ENCODE results near the gene RPS15A.
"Not testable (repeated sequence)": the region's sequence is repeated elsewhere in the genome, so short reads cannot be mapped to it uniquely, and the experiment has no call there.

RPS15A gene

GRCh38 chr16:18796377-18796776 is 6.2 kb upstream of the RPS15A start:
- DNase-seq, result no peak

DNA sequence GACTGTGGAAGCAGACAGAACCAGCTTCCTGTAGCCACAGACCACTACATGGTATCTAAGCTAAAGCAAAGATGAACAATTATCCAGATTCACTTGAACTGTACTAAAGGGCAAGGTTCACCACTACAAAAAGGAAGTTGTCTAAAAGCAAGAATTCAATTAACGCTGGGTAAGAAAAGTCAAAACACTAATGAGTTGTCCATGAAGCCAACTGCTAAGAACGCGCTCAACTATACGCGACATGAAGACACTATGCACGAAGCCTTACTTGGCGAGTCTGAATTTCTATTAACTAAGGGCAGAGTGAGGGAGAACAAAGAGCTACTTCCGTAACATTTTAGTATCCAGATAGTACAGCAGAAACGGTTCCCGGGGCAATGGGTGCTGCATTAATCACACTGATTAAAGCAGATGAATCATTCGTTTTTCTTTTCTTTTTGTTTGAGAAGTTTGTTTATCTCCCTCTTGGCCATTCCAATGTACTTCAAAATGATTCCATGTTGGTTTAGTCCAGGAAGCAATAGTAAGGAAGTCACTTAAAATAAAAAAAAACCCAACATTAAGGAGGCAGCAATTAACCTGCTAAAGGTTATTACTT is 2.8 kb upstream of the RPS15A start:
- DNase-seq, result no peak

DNA sequence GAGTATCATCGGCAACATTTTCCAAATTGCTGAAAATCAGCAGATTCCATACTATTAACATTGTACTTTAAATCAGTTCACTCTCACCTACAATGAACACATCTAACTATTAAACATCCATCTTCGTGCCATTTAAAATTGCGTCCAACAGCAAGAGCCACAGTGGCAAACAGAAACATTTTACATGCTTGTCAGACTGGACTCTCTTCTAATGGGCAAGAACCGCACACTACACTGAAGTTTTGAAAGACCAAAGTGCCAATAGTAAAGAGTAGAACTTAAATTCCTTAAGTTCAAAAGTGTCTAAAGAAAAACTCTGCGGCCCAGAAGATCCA is 652 bp downstream of the RPS15A start:
- no peak for DNase-seq

DNA sequence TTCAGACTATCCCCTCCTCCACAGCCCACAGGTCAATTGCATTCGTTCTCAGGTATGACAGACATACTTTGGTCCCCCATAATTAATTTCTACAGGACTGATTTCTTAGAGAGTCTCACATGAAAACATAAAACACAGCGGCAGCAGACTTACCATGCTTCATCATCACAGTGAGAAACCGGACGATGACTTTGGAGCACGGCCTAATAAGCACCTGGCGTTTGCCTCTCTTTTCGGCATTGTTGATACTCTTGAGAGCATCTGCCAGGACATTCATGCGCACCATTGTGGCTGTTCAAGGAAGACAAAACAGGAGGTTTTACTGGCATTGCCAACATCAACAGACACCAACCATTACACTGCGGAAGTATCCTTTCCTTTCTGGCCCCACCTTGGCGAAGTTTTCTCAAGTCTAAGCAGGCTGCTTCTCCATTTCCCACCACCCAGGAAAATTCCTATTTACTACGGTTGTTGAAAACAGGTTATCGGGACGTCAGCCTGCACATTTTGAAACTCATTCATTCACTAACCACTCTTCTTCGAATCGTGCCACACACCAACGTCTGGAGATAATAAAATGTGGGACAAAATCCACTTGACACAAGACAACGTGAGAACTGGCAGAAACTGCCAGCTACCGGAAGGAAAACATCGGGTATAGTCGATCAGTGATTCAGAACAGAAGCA is 1.2 kb downstream of the RPS15A start:
- DNase-seq, result no peak

DNA sequence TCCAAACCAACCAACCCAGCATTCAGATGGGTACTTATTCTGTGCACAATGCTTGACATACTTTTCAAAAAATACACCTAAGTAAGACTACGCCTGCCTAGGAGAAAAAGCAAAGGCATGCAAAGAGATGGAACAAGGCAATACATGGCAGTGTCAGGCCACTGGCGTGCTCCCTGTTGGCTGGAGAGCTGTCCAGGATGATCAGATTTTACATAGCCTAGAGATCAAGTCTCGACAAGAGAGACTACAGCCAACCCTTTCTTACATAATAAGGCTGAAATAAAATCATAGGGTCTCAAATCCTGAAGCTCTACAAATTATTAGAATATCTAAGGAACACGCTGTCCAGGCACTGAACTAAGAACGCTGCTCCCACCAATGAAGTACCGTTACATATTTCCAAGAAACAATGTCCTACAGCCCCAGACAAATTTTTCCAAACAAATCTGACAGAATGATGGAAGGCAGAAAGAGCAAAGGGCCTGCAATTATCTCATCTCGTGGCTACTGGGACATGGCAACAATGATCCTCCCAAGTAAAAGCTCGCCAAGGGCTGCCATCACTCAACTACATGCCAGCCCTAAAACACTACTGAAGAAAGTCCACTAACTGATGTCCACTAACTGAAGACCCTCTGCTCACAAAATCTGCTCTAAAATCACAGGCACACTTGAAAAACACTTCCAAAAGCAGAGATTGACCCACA is 5.1 kb downstream of the RPS15A start:
- DNase-seq, result no peak

DNA sequence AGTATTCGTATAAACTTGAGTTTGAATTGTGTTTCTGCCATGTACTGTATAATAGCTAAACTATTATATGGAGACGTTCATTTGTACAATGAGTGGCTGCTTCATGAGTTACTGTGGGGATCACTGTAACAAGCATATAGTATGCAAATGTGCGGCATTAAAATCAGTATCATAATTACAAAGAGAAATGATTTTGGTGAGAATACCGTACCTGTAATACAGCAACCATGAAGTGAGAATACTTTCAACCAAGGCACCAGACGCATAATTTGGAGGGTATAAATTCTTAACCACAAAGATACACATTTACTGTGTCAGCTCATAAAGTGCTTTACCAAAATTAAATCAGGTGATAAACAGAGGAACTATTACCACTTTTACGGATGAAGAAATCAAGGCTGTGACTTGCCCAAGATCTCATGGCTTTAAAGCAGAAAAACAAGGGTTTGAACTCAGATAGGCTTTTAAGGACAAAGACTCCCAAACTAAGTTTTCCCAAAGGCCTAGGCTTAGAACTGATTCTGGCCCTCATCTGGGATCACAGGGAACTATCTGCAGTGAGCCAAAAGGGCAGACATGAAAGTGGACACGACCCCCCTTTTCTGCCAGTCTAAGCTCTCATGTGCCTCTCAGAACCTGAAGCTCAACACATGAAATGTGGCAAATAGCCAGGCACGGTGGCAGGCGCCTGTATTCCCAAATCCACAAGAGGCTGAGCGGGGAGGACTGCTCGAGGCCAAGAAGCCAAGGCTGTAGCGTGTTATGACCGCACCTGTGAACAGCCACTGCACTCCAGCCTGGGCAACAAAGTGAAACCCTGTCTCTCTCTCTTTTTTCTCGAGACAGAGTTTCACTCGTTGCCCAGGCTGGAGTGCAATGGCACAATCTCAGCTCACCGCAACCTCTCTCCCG is 6.4 kb downstream of the RPS15A start:
- no peak for DNase-seq

DNA sequence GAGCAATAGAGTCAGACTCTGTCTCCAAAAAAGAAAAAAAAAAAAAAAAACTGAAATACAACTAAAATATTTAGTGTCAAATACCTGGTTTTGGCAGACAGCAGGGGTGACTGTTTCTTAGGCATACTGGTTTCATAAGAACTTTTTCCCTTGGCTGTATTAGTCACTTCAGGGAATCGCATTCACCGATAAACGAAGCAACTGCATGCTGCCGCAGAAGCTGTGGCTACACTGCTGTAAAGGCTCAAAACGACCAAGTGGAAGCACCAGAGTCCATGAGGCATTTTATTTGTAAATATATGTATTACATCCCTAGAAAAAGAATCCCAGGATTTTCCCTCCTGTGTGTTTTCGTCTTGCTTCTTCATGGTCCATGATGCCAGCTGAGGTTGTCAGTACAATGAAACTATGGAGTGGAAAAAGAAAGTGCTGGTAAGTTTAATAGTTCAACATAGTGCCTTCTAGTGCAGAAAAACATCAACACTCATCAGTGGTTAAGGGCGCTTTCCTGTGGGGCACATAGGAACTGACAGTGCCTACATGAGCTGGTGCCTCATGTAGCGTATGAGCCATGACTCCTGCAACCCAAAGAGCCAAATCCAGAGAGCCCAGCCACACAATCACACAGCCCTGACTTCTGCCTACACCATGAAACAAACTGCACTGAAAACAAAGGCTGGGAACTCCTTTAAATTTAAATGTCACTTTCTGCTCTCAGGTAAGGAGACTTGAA is 7.3 kb downstream of the RPS15A start:
- no peak for DNase-seq

DNA sequence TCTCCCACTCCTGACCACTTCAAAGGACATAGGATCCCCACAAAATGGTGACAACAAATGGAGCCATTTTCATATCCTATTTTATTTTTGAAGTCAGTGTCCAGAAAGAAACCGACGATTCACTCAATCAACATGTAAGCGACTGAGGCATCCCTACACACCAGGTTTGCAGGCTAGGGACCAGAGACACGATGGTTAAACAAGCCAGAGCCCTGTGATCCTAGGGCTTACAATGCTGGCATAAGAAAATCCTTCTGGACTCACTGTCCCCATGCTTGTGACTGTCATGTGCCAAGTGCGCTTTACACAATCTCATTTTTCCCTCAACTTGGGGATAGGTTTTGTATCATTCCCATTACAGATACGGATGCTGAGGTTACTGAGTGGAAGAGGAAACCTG is 8.9 kb downstream of the RPS15A start:
- DNase-seq, result not testable (repeated sequence)

GRCh38 chr16:18780460-18781026 is 9.6 kb downstream of the RPS15A start:
- not testable (repeated sequence) for DNase-seq

GRCh38 chr16:18777664-18778063 is 12.5 kb downstream of the RPS15A start:
- DNase-seq, result not testable (repeated sequence)

GRCh38 chr16:18776334-18776733 is 13.8 kb downstream of the RPS15A start:
- DNase-seq, result not testable (repeated sequence)

DNA sequence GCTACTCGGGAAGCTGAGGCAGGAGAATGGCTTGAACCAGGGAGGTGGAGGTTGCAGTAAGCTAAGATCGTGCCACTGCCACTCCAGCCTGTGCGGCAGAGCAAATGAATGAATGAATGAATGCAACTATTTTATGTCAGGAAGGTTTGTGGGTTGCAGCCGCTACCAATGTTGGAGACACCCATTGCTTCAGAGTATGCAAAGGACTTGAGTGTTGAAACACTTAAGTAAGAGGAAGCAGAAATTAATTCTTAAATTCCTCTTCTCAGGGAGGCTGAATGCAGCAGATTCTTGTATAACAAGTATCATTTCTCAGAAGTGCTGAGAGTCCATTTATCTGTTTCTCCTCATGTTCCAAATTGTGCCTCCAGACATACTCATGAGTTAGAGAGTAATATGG is 15.5 kb downstream of the RPS15A start:
- DNase-seq, result not testable (repeated sequence)

GRCh38 chr16:18772171-18772570 is 18.0 kb downstream of the RPS15A start:
- DNase-seq, result not testable (repeated sequence)

DNA sequence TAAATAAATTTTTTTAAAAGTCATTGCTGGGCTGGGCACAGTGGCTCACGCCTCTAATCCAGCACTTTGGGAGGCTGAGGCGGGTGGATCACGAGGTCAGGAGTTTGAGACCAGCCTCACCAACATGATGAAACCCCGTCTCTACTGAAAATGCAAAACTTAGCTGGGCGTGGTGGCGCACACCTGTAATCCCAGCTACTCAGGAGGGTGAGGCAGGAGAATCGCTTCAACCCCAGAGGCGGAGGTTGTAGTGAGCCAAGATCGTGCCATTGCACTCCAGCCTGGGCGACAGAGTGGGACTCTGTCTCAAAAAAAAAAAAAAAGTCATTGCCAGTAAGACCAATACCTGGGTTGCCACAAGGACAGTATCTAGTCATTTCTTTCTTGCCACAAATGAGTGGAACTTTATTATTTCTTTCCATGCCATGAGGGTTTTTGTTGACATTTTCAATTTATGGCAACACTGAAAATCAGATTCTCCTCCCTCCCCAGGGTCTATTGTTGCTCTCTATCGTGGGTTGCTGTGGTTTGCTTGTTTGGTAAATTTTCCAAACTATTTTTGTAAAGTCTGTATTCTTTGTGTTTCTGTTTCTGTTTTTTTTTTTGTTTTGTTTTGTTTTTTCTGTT is 19.7 kb downstream of the RPS15A start:
- not testable (repeated sequence) for DNase-seq

GRCh38 chr16:18767217-18767616 is 22.9 kb downstream of the RPS15A start:
- not testable (repeated sequence) for DNase-seq

- not testable (repeated sequence) for DNase-seq
Observed at GRCh38 chr16:18762713-18763112, 27.4 kb downstream of the RPS15A start.

DNA sequence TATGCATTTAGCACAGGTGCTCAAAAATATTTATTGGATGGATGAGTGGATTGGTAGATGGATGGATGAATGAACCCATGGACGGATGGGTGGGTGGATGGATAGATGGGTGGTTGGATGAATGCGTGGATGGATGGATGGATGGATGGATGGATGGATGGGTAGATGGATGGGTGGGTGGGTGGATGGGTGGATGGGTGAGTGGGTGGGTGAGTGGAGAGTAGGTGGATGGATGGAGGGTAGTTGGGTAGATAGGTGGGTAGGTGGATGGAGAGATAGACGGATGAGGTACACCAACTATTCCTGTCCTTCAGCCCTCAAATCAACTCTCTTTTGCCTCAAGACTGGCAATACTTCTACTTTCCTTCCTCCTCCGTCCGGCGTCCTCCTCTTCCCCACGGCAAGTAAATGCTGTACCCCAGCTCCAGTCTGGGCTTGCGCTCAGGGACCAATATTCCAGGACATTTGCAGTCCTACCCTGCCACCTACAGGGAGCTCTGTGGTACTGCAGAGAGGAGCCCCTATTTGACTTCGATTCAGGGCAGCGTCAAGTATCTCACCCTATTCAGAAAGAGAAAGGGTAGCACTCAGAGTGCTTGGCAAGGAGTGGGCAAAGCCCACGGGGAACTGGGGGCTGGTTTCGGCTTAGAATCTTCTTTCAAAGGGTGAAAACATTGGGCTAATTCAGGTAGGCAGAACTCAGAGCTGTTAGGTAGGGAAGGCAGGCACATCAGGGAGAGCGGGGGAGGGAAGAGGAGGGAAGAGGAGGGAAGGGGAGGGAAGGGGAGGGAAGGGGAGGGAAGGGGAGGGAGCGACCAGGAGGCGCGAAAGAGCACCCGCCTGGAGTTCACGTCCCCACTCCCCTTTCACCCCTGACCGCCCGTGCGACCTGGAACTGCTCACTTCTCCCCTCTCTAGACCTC is 30.3 kb downstream of the RPS15A start:
- peak; percentile 5 for DNase-seq

DNA sequence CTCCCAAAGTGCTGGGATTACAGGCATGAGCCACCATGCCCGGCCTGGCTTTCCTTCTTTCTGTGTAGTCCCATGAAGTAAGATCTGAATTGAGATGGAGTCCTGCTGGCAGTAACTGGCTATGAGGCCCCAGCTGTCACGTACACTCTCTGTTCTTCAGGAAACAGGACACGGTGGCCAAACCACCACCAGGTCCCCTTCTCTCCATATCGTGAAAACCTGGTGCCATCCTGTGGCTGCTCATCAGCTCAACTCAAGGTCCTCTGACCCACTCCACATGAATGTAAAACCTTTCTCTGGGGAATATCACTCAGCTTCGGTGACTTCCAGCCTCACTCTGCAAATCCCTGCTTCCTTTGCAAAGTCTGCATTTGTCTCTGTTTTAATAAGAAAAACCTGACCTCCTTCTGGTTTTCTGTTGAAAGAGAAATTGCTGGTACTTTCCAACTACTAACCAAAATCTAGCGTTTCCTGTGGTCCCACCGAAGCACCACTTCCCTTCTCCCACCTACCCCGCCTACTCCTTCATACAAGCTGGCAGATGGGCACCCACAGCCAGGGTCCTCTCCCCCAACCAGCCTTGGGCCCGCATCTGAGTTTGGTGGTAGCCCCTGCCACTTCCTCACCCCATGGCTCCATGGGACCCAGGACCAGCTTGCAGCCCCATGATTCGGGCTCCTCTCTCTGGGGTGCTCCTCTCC is 32.0 kb downstream of the RPS15A start:
- DNase-seq, result not testable (repeated sequence)

GRCh38 chr16:18756639-18757038 is 33.5 kb downstream of the RPS15A start:
- not testable (repeated sequence) for DNase-seq

DNA sequence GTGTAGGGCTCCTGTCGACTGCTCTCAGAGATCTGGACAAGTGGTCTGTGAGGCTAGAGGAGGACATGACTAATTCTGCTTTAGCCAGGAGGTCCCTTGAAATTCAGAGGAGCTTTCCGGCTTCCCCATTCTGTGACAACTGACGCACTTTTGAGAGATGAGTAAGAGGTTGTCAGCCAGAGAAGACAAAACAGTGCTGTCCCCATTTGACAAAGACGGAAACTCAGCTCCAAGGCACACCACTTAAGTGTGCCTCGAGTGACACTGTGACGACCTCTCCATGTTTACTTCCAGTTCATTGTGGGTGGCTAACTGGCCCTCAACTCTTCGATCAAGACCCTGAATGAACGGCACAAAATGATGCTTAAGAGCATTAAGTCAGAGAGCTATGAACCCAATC is 47.3 kb downstream of the RPS15A start:
- not testable (repeated sequence) for DNase-seq

Data from GOT3 (cell line).